ENCODE data around the gene NPTXR.

DNA sequence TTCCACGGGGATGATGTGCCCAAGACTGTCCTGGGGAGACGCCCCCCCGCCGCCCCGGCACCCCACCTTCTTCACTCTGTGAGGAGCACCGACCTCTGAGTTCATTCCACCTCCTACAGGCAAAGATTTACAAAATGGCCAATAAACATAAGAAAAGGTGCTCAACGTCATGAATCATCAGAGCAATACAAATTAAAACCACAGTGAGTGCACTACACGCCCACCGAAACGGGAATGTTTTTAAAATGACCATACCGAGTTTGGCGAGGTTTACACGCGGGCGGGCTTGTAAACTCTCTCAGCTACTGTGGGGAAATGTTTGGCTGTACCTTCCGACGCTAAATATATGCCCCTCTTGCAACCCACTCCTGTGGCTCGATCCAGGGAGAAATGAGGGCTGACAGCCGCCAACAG is 7.9 kb downstream of the NPTXR start:
- TF ChIP-seq, protein P1, sequence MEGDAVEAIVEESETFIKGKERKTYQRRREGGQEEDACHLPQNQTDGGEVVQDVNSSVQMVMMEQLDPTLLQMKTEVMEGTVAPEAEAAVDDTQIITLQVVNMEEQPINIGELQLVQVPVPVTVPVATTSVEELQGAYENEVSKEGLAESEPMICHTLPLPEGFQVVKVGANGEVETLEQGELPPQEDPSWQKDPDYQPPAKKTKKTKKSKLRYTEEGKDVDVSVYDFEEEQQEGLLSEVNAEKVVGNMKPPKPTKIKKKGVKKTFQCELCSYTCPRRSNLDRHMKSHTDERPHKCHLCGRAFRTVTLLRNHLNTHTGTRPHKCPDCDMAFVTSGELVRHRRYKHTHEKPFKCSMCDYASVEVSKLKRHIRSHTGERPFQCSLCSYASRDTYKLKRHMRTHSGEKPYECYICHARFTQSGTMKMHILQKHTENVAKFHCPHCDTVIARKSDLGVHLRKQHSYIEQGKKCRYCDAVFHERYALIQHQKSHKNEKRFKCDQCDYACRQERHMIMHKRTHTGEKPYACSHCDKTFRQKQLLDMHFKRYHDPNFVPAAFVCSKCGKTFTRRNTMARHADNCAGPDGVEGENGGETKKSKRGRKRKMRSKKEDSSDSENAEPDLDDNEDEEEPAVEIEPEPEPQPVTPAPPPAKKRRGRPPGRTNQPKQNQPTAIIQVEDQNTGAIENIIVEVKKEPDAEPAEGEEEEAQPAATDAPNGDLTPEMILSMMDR (IDR thresholded peaks at IDR 0.05; ENCODE audit: low read depth, low read length, missing input control), result no peak
- no peak for TF ChIP-seq SP1 (IDR thresholded peaks at IDR 0.05)
- TF ChIP-seq, protein P2, sequence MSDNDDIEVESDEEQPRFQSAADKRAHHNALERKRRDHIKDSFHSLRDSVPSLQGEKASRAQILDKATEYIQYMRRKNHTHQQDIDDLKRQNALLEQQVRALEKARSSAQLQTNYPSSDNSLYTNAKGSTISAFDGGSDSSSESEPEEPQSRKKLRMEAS (IDR thresholded peaks at IDR 0.05), result no peak
- no peak for TF ChIP-seq JUND (IDR thresholded peaks at IDR 0.05)
- TF ChIP-seq TAF1 (conservative IDR thresholded peaks at IDR 0.05), result no peak
- TF ChIP-seq, protein P3, sequence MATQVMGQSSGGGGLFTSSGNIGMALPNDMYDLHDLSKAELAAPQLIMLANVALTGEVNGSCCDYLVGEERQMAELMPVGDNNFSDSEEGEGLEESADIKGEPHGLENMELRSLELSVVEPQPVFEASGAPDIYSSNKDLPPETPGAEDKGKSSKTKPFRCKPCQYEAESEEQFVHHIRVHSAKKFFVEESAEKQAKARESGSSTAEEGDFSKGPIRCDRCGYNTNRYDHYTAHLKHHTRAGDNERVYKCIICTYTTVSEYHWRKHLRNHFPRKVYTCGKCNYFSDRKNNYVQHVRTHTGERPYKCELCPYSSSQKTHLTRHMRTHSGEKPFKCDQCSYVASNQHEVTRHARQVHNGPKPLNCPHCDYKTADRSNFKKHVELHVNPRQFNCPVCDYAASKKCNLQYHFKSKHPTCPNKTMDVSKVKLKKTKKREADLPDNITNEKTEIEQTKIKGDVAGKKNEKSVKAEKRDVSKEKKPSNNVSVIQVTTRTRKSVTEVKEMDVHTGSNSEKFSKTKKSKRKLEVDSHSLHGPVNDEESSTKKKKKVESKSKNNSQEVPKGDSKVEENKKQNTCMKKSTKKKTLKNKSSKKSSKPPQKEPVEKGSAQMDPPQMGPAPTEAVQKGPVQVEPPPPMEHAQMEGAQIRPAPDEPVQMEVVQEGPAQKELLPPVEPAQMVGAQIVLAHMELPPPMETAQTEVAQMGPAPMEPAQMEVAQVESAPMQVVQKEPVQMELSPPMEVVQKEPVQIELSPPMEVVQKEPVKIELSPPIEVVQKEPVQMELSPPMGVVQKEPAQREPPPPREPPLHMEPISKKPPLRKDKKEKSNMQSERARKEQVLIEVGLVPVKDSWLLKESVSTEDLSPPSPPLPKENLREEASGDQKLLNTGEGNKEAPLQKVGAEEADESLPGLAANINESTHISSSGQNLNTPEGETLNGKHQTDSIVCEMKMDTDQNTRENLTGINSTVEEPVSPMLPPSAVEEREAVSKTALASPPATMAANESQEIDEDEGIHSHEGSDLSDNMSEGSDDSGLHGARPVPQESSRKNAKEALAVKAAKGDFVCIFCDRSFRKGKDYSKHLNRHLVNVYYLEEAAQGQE (IDR thresholded peaks at IDR 0.05), result no peak

All from liver (tissue), 3 donors.